HG03575 (cell line): ENCODE results near the gene STK39.
"Not testable (repeated sequence)": the region's sequence is repeated elsewhere in the genome, so short reads cannot be mapped to it uniquely, and the experiment has no call there.

Experiments used
- ATAC-seq: cut with Tn5 transposase; IDR thresholded peaks from one replicate; pipeline ENCODE4 v1.9.1; 2021; ENCODE audit not compliant: unreplicated experiment, insufficient number of reproducible peaks, low FRiP score; ENCODE audit errors: extremely low read depth

The STK39 gene

GRCh38 chr2:168120730-168121129, 126.7 kb downstream of the STK39 start:
- no peak for ATAC-seq

DNA sequence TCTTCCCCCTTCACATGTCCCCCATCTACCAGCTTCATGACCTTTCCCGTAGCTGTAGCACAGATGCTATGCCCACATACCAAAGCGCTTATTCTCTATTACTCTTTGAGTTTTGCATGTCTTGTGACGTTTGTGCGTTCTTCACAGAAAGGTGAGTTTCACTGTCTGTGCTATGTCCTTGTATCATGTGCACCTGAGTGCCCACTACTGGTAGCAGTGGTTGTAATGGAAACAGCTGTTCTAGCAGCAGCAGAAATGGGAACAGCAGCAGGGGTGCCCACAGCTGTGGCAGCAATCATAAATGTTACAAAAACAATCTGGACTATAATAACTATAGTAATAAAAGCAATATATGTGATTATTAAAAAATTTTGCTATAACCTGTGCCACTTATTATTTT, 127.1 kb downstream of the STK39 start:
- ATAC-seq: no peak

GRCh38 chr2:168119515-168120141, 127.8 kb downstream of the STK39 start:
- no peak for ATAC-seq

- no peak for ATAC-seq
These were observed 128.5 kb downstream of the STK39 start for GRCh38 chr2:168118733-168119514.

GRCh38 chr2:168116448-168116847, 130.9 kb downstream of the STK39 start:
- ATAC-seq: no peak

DNA sequence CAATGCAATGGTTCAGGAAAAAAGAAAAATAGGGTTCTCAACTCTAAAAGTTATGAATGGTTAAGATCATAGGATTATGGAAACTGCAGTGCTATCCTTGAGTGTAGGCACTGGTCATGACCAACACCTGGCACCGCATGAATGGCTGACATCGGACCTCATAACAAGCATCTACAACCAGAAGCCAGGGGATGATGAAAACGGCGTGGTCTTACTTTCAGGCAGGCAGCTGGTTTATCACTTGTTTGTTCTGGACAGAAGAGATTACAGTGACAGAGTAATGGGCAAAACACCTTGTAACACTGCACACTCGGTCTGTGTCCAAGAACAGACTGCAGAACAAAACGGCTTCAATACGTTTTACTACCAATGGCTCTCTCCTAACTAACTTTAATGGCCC, 132.8 kb downstream of the STK39 start:
- ATAC-seq: no peak

GRCh38 chr2:168114040-168114439, 133.4 kb downstream of the STK39 start:
- ATAC-seq: no peak

DNA sequence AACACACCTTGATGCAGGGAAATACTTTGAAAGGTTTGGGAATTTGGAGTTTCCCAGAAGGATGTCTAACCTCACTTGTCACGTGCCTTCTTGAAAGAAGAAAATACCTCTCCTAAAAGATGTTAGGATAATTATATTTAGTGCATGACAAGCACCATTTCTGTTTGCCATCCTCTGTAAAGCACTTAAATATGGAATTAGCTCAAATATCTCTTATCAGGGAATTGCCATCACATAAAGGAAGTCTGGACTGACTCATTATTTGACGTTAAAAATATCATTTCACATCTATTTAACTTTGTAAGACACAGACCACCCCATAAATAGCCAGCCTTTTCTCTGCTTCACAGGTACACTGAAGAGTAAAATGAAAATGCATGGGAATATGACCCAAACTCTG, 140.1 kb downstream of the STK39 start:
- ATAC-seq: no peak

- no peak for ATAC-seq
These were observed 142.2 kb downstream of the STK39 start for GRCh38 chr2:168105127-168105683.

GRCh38 chr2:168097431-168097830, 150.0 kb downstream of the STK39 start:
- no peak for ATAC-seq

- ATAC-seq: no peak
These were observed 151.2 kb downstream of the STK39 start for GRCh38 chr2:168096158-168096557.

DNA sequence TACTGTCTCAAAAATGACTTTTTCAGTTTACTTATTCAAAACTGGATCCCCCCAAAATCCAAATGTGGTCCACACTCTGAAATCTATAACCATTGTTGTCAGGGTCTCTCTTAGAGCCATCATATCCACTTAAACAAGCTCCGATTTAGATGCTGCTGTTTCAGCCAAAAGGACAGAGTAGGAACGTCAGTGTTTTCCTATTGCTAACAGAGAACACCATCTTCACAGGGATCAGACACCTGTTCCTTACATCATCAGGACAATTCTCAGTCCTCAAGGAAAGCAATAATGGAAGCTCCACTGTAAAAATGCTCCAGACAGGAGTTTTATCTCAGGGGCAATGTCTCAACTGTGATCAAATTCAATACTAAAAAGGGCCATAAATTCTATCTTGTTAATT, 155.4 kb downstream of the STK39 start:
- no peak for ATAC-seq

GRCh38 chr2:168090366-168091135, 156.8 kb downstream of the STK39 start:
- ATAC-seq: peak; percentile 50

- no peak for ATAC-seq
These were observed 158.2 kb downstream of the STK39 start for GRCh38 chr2:168089200-168089599.

- ATAC-seq: no peak
These were observed 160.0 kb downstream of the STK39 start for GRCh38 chr2:168087401-168087800.

- no peak for ATAC-seq
These were observed 160.5 kb downstream of the STK39 start for GRCh38 chr2:168086851-168087250.

DNA sequence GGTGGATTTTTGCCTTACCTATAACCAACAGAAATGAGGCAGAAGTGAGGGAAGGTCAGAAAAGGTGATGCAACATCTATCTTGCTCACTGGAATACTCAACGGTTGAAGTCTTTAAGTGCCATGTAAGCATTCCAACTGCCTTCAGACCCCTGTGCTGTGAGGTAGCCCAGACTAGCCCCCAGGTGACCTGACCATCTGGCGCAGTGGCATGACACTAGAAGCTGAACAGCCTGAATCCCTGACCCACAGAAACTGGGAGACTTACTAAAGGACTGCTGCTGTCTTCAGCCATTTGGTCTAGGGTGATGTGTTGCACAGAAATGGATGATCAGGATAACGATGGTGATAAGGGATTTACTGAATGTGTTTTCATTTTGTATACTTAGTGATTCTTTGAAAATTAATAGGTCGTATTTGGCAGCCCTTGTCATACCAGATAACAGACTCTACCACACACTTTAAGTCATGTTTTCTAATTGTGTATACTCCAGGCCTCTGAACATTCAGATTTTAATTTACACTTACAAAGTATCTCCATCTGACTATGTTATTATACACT, 161.5 kb downstream of the STK39 start:
- ATAC-seq: no peak

DNA sequence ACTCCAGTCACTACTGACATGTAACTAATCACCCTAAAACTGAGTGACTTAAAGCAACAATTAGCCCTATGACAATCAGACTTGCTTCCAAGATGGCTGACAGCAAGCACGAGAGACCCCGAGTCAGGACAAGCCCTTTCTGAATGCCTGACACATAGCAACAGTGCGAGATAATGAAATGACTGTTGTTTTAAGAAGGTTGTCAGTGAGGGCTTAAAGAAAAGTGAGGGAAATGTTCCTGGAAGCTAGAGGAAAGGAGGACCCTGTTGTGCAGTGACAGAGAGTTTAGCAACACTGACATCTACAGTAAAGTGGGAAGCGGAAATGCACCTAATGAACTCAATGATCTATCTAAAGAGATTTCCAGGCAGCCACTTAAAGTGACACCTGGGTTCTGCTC, 163.1 kb downstream of the STK39 start:
- no peak for ATAC-seq

DNA sequence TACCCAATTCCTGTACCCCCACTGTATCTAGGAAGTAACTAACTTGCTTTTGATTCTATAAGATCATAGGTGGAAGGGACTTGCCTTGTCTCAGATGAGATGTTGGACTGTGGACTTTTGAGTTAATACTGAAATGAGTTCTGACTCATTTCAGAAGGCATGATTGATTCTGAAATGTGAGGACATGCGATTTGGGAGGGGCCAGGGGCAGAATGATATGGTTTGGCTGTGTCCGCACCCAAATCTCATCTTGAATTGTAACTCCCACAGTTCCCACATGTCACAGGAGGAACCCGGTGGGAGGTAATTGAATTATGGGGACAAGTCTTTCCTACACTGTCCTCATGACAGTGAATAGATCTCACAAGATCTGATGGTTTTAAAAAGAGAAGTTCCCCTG, 165.9 kb downstream of the STK39 start:
- ATAC-seq: not testable (repeated sequence)
